SK-N-SH (cell line): ENCODE results near the gene TRNT1. TPM values are rescaled to one million over a fixed set of nuclear protein-coding genes. Genes with fewer than 3 reads are reported as not detected.

Experiments
- CTCF ChIA-PET: fragments of 300-600, 350-600 bp; formaldehyde crosslinking; extraction: SDS; loops from one replicate; lab custom pipeline; 2021; lab: Yijun Ruan, JAX
- POLR2A ChIA-PET: fragments of 350-600 bp; sonication (Branson Sonifier 250); formaldehyde crosslinking; extraction: SDS; loops from one replicate; lab custom pipeline; 2020; ENCODE audit warnings: antibody characterized with exemption, inconsistent platforms; lab: Yijun Ruan, JAX
- DNase-seq: peaks from one replicate; pipeline ENCODE4 v3.0.0; 2012
- H2AFZ ChIP-seq: fragments of 200-600 bp; sonication (generic); 2 replicates; pipeline ENCODE4 v1.8.1; 2016; ENCODE audit warnings: antibody characterized with exemption, mild to moderate bottlenecking, low read depth
- H3F3A ChIP-seq: fragments of 200-600 bp; sonication (generic); replicated peaks from 2 replicates; pipeline ENCODE3; 2016; ENCODE audit warnings: antibody characterized with exemption, mild to moderate bottlenecking; ENCODE audit not compliant: insufficient read depth
- H3K27ac ChIP-seq, 2 experiments: fragments of 200-500 bp in 1 of 2; fragments of 200-600 bp in 1 of 2; sonication (Bioruptor generic) in 1 of 2; sonication (generic), shearing (Covaris generic) in 1 of 2; 2 replicates each; pipeline versions ENCODE4 v1.5.1 to v1.6.1; 2014 to 2016; ENCODE audit warnings: low read depth in 2 of 2, inconsistent platforms in 1 of 2, low read length in 1 of 2, mild to moderate bottlenecking in 1 of 2, mixed read lengths in 1 of 2
- H3K27me3 ChIP-seq: fragments of 200-600 bp; sonication (generic), shearing (Covaris generic); 2 replicates; pipeline ENCODE4 v1.6.1; 2016; ENCODE audit warnings: mixed run types; ENCODE audit not compliant: insufficient read depth
- H3K36me3 ChIP-seq, 2 experiments: fragments of 200-500 bp in 1 of 2; fragments of 200-600 bp in 1 of 2; sonication (Bioruptor generic) in 1 of 2; sonication (generic) in 1 of 2; replicated peaks in 1 of 2; 2 replicates each; pipeline versions ENCODE3 to v1.5.1; 2014 to 2016; ENCODE audit warnings: low read length in 1 of 2, mild to moderate bottlenecking in 1 of 2; ENCODE audit not compliant: insufficient read depth in 2 of 2, control insufficient read depth in 1 of 2
- H3K4me1 ChIP-seq, 2 experiments: fragments of 200-500 bp in 1 of 2; fragments of 200-600 bp in 1 of 2; sonication (Bioruptor generic) in 1 of 2; sonication (generic), shearing (Covaris generic) in 1 of 2; 2 replicates each; pipeline versions ENCODE4 v1.5.1 to v1.6.1; 2014 to 2016; ENCODE audit warnings: low read depth in 1 of 2, low read length in 1 of 2, mixed run types in 1 of 2; ENCODE audit not compliant: insufficient read depth in 2 of 2, control insufficient read depth in 1 of 2
- H3K4me2 ChIP-seq: fragments of 200-600 bp; sonication (generic), shearing (Covaris generic); 2 replicates; pipeline ENCODE4 v1.6.1; 2017; ENCODE audit warnings: mixed run types
- H3K4me3 ChIP-seq, 2 experiments: fragments of 200-500 bp in 1 of 2; fragments of 200-600 bp in 1 of 2; sonication (Bioruptor generic) in 1 of 2; sonication (generic), shearing (Covaris generic) in 1 of 2; 2 replicates each; pipeline versions ENCODE4 v1.5.1 to v1.8.1; 2014 to 2016; ENCODE audit warnings: low read depth in 2 of 2, inconsistent platforms in 1 of 2, low read length in 1 of 2, mild to moderate bottlenecking in 1 of 2, mixed read lengths in 1 of 2, moderate library complexity in 1 of 2
- H3K79me2 ChIP-seq: fragments of 200-600 bp; sonication (generic); 2 replicates; pipeline ENCODE4 v1.8.1; 2017; ENCODE audit warnings: mild to moderate bottlenecking; ENCODE audit not compliant: insufficient read depth
- H3K9ac ChIP-seq: fragments of 200-600 bp; sonication (generic); 2 replicates; pipeline ENCODE4 v1.6.1; 2017; ENCODE audit warnings: mixed run types
- H3K9me2 ChIP-seq: fragments of 200-600 bp; sonication (generic); 2 replicates; pipeline ENCODE4 v1.6.1; 2017; ENCODE audit warnings: mixed run types
- H3K9me3 ChIP-seq: fragments of 200-600 bp; sonication (generic); 2 replicates; pipeline ENCODE4 v1.6.1; 2017; ENCODE audit warnings: mixed run types, mild to moderate bottlenecking, moderate library complexity
- H4K20me1 ChIP-seq: fragments of 200-600 bp; sonication (generic); 2 replicates; pipeline ENCODE4 v1.6.1; 2017; ENCODE audit warnings: mild to moderate bottlenecking, mixed run types; ENCODE audit not compliant: insufficient read depth
- CHD2 ChIP-seq: fragments of 150-350 bp; IDR thresholded peaks from 2 replicates; pipeline ENCODE4 v1.6.1; 2018; ENCODE audit warnings: low read length; ENCODE audit not compliant: partially characterized antibody
- EP300 ChIP-seq, 2 experiments: IDR thresholded peaks; 2 replicates each; pipeline versions ENCODE4 v1.4.0 to v1.6.1; 2012; ENCODE audit warnings: borderline replicate concordance in 1 of 2, low read depth in 1 of 2, low read length in 1 of 2
- FOXJ3 ChIP-seq: sonication (generic); formaldehyde crosslinking; IDR thresholded peaks from 2 replicates; pipeline ENCODE4 v1.5.1; 2020; ENCODE audit warnings: mild to moderate bottlenecking, missing genetic modification reagents
- FOXM1 ChIP-seq: IDR thresholded peaks from 2 replicates; pipeline ENCODE4 v1.4.0; 2012; ENCODE audit warnings: low read depth, mild to moderate bottlenecking
- IRF3 ChIP-seq: fragments of 150-350 bp; IDR thresholded peaks from 2 replicates; pipeline ENCODE4 v1.6.1; 2016; ENCODE audit warnings: mild to moderate bottlenecking, low read depth, low read length
- JUND ChIP-seq: IDR thresholded peaks from 2 replicates; pipeline ENCODE4 v1.4.0; 2012
- MAX ChIP-seq: IDR thresholded peaks from 2 replicates; pipeline ENCODE4 v1.4.0; 2012; ENCODE audit warnings: low read depth
- MEF2A ChIP-seq: IDR thresholded peaks from 2 replicates; pipeline ENCODE4 v1.4.0; 2012; ENCODE audit warnings: low read depth, borderline replicate concordance
- MXI1 ChIP-seq: IDR thresholded peaks from 2 replicates; pipeline ENCODE4 v1.6.1; 2012; ENCODE audit warnings: mild to moderate bottlenecking, low read depth, low read length, improper control_type of control experiment
- NFIC ChIP-seq: IDR thresholded peaks from 2 replicates; pipeline ENCODE4 v1.4.0; 2012; ENCODE audit warnings: borderline replicate concordance
- NRF1 ChIP-seq: IDR thresholded peaks from 2 replicates; pipeline ENCODE4 v1.6.1; 2012; ENCODE audit warnings: low read depth, mild to moderate bottlenecking, low read length
- POLR2AphosphoS5 ChIP-seq: IDR thresholded peaks from 2 replicates; pipeline ENCODE4 v1.6.1; 2012; ENCODE audit warnings: low read depth, low read length
- RAD21 ChIP-seq: IDR thresholded peaks from 2 replicates; pipeline ENCODE4 v1.6.1; 2012; ENCODE audit warnings: mild to moderate bottlenecking, low read length
- RCOR1 ChIP-seq: fragments of 150-350 bp; IDR thresholded peaks from 2 replicates; pipeline ENCODE4 v1.6.1; 2017; ENCODE audit warnings: antibody characterized with exemption, low read length
- RFX5 ChIP-seq: IDR thresholded peaks from 2 replicates; pipeline ENCODE4 v1.6.1; 2012; ENCODE audit warnings: mild to moderate bottlenecking, improper control_type of control experiment, low read length
- RXRA ChIP-seq: IDR thresholded peaks from 2 replicates; pipeline ENCODE4 v1.4.0; 2012; ENCODE audit warnings: low read depth, mild to moderate bottlenecking, borderline replicate concordance
- SIN3A ChIP-seq: IDR thresholded peaks from 2 replicates; pipeline ENCODE4 v1.6.1; 2012; ENCODE audit warnings: low read depth, mild to moderate bottlenecking, low read length, moderate library complexity, borderline replicate concordance
- TAF1 ChIP-seq: IDR thresholded peaks from 2 replicates; pipeline ENCODE4 v1.6.1; 2012; ENCODE audit warnings: low read depth, mild to moderate bottlenecking, low read length, moderate library complexity, borderline replicate concordance
- TCF12 ChIP-seq: IDR thresholded peaks from 2 replicates; pipeline ENCODE4 v1.4.0; 2012
- YY1 ChIP-seq: IDR thresholded peaks from 2 replicates; pipeline ENCODE4 v1.4.0; 2012; ENCODE audit warnings: low read depth, mild to moderate bottlenecking
- ZBTB33 ChIP-seq: IDR thresholded peaks from 2 replicates; pipeline ENCODE4 v1.4.0; 2012; ENCODE audit warnings: low read depth, borderline replicate concordance
- WGBS: methylation state at CpG from one replicate; pipeline ENCODE4 v1.1.6; 2017; ENCODE audit warnings: low lambda C conversion rate; 5-methylcytosine and 5-hydroxymethylcytosine counted together
- polyA plus RNA-seq, 3 experiments: library from polyadenylated mRNA; depleted of rRNA; stranded (reverse); fragments of >200 nt; gene quantifications; 2 replicates each; pipeline ENCODE4 v1.2.3, GENCODE V29; 2012
- TF ChIP-seq, protein P1 (sequence below): fragments of 150-350 bp; IDR thresholded peaks from 2 replicates; pipeline ENCODE4 v1.6.1; 2017; ENCODE audit warnings: antibody characterized with exemption, low read length, low read depth, borderline replicate concordance
- TF ChIP-seq, protein P2 (sequence below): IDR thresholded peaks from 2 replicates; pipeline ENCODE4 v1.6.1; 2012; ENCODE audit warnings: mild to moderate bottlenecking, low read depth, low read length, moderate library complexity
- TF ChIP-seq, protein P3 (sequence below): IDR thresholded peaks from 2 replicates; pipeline ENCODE4; 2012

TRNT1 gene
- polyA plus RNA-seq, 1 of the 3 experiments (the other 2 are of a cell fraction): 7.4 TPM

- H3K79me2 ChIP-seq: peaks cover 44% of the 10 kb centered on the region
- peak within 1 kb of the TSS; percentile 81 for H3K4me2 ChIP-seq
- CTCF ChIA-PET: interaction anchor here (0.6 to 1.2 kb wide), 7 partner anchors 9 to 1115 kb away, joined by 3 to 11 read pairs (median 4); no protein-coding TSS in a partner anchor
- H3K9me3 ChIP-seq: no peaks in the 10 kb centered on the region
- peak within 1 kb of the TSS; percentile 85 for H3K9ac ChIP-seq
- peaks cover 4% of the 10 kb centered on the region for H3F3A ChIP-seq
- H3K9me2 ChIP-seq: no peaks in the 10 kb centered on the region
- no peaks in the 10 kb centered on the region for H3K27me3 ChIP-seq
- peak within 1 kb of the TSS; percentile 92 to 98 for H3K4me3 ChIP-seq
- WGBS: under 1% methylated on average over 30 of the region's 56 CpGs
- H3K36me3 ChIP-seq: peaks cover 7 to 12% of the 10 kb centered on the region in 2 experiments
- peaks cover 6 to 8% of the 10 kb centered on the region in 2 experiments; a peak in 2 of 4 replicates for H3K4me1 ChIP-seq
- peak within 1 kb of the TSS; percentile 16 to 60; a peak in 3 of 4 replicates for H3K27ac ChIP-seq
- POLR2A ChIA-PET: no interaction called here
- H4K20me1 ChIP-seq: no peaks in the 10 kb centered on the region; the same call in 1 of the 2 replicates
- H2AFZ ChIP-seq: peak within 1 kb of the TSS; percentile 98
- DNase-seq: peak; percentile 98
- TF ChIP-seq MEF2A (no peak; the same call in 1 of the 2 replicates), RFX5 (no peak), JUND (no peak), YY1 (peak; percentile 98), NFIC (no peak; the same call in 1 of the 2 replicates), CHD2 (peak; percentile 76), RAD21 (peak; percentile 40; the same call in 1 of the 2 replicates), RCOR1 (peak; percentile 38; the same call in 1 of the 2 replicates), ZBTB33 (peak; percentile 68; the same call in 1 of the 2 replicates), TCF12 (no peak; the same call in 1 of the 2 replicates), SIN3A (peak; percentile 92), MAX (peak; percentile 67), MXI1 (peak; percentile 83), TAF1 (peak; percentile 95), IRF3 (no peak), POLR2AphosphoS5 (peak; percentile 79), FOXM1 (no peak), RXRA (no peak), NRF1 (no peak), EP300 (IDR thresholded peaks at IDR 0.05; ENCODE audit: borderline replicate concordance in 1 of 2, low read depth in 1 of 2, low read length in 1 of 2) (peak; percentile 12 to 53; a peak in 2 of 4 replicates), FOXJ3 (CRISPR knock-in tag) (peak; percentile 81; the same call in 1 of the 2 replicates)
- TF ChIP-seq, protein P1, sequence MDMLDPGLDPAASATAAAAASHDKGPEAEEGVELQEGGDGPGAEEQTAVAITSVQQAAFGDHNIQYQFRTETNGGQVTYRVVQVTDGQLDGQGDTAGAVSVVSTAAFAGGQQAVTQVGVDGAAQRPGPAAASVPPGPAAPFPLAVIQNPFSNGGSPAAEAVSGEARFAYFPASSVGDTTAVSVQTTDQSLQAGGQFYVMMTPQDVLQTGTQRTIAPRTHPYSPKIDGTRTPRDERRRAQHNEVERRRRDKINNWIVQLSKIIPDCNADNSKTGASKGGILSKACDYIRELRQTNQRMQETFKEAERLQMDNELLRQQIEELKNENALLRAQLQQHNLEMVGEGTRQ: no peak
- TF ChIP-seq, protein P2, sequence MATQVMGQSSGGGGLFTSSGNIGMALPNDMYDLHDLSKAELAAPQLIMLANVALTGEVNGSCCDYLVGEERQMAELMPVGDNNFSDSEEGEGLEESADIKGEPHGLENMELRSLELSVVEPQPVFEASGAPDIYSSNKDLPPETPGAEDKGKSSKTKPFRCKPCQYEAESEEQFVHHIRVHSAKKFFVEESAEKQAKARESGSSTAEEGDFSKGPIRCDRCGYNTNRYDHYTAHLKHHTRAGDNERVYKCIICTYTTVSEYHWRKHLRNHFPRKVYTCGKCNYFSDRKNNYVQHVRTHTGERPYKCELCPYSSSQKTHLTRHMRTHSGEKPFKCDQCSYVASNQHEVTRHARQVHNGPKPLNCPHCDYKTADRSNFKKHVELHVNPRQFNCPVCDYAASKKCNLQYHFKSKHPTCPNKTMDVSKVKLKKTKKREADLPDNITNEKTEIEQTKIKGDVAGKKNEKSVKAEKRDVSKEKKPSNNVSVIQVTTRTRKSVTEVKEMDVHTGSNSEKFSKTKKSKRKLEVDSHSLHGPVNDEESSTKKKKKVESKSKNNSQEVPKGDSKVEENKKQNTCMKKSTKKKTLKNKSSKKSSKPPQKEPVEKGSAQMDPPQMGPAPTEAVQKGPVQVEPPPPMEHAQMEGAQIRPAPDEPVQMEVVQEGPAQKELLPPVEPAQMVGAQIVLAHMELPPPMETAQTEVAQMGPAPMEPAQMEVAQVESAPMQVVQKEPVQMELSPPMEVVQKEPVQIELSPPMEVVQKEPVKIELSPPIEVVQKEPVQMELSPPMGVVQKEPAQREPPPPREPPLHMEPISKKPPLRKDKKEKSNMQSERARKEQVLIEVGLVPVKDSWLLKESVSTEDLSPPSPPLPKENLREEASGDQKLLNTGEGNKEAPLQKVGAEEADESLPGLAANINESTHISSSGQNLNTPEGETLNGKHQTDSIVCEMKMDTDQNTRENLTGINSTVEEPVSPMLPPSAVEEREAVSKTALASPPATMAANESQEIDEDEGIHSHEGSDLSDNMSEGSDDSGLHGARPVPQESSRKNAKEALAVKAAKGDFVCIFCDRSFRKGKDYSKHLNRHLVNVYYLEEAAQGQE: peak; percentile 71
- TF ChIP-seq, protein P3, sequence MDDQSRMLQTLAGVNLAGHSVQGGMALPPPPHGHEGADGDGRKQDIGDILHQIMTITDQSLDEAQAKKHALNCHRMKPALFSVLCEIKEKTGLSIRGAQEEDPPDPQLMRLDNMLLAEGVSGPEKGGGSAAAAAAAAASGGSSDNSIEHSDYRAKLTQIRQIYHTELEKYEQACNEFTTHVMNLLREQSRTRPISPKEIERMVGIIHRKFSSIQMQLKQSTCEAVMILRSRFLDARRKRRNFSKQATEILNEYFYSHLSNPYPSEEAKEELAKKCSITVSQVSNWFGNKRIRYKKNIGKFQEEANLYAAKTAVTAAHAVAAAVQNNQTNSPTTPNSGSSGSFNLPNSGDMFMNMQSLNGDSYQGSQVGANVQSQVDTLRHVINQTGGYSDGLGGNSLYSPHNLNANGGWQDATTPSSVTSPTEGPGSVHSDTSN: peak; percentile 39; the same call in 1 of the 2 replicates
Measured at GRCh38 chr3:3179407-3180094, 52.8 kb downstream of the TRNT1 start, which contains the start of gene CRBN. Gene CRBN (minus strand): TSS chr3:3179691. CDS start chr3:3179687, 4 bp downstream.
